GM21423 (cell line): ENCODE results near the gene ATP5IF1.

Source experiments
- ATAC-seq: cut with Tn5 transposase; IDR thresholded peaks from one replicate; pipeline ENCODE4 v1.9.1; 2021; ENCODE audit warnings: mild to moderate bottlenecking, moderate library complexity; ENCODE audit not compliant: unreplicated experiment

ATP5IF1 gene

DNA sequence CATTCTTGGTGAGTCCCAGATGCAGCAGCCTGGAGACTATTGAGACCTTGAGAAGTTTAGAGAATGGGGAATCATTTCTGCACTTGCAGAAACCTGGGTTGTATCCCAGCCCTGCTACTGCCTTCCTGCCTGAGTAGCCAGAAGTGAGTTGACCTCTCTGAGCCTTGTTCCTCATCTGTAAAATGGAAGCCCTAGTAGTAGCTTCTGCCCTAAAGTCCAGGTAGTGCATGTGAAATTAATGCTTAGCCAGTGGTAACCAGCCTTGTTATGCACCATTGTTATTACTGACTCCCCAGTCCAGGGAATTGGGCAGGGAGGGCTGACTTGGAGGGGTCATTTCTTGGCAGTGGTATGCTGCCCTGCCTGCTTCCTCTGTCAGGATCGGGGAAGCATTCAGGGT lies 29.0 kb downstream of the ATP5IF1 start:
- ATAC-seq, result no peak

- no peak for ATAC-seq
Observed at GRCh38 chr1:28265577-28265976, 29.7 kb downstream of the ATP5IF1 start.

DNA sequence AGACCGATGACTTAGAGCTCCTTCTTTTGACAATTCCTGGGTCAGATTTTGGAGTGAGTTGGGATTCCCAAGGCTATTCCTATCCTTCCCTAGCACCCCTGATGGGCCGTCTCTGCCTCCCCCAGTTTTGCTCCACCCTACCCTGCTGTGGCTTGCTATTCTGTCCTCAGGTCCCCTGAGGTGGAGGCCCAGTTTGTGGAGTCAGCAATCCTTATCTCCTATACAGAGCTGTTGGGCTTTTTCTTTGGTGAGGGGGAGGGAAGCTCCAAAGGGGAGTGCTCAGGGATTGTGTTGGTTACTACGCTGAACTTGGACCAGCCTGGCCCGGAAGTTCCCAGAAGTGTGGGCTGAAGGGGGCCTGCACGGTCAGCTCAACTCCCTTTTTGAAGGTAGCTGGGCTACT lies 31.0 kb downstream of the ATP5IF1 start:
- ATAC-seq, result no peak

- no peak for ATAC-seq
Observed at GRCh38 chr1:28267633-28268032, 31.7 kb downstream of the ATP5IF1 start.

GRCh38 chr1:28269529-28269928 lies 33.6 kb downstream of the ATP5IF1 start:
- ATAC-seq, result no peak

DNA sequence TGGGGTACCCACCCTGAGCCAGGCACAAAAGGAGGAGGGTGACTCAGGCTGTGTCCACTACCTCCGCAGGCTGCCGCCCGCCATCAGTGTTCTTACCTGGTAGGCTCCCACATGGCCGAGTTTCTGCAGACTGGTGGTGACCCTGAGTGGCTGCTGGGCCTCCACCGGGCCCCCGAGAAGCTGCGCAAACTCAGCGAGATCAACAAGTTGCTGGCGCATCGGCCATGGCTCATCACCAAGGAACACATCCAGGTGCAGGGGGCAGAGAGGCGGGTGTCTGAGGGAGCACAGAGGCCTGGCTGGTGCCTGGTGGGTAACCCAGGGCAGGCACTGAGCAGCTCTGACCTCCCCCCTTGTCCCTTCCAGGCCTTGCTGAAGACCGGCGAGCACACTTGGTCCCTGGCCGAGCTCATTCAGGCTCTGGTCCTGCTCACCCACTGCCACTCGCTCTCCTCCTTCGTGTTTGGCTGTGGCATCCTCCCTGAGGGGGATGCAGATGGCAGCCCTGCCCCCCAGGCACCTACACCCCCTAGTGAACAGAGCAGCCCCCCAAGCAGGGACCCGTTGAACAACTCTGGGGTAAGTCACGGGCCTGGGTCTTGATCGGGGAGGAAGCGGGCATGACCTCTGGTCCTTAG lies 36.4 kb downstream of the ATP5IF1 start:
- ATAC-seq, result no peak

- ATAC-seq, result no peak
Observed at GRCh38 chr1:28273216-28273860, 37.4 kb downstream of the ATP5IF1 start.

- no peak for ATAC-seq
Observed at GRCh38 chr1:28278763-28279162, 42.8 kb downstream of the ATP5IF1 start.

- ATAC-seq, result no peak
Observed at GRCh38 chr1:28279721-28280120, 43.8 kb downstream of the ATP5IF1 start.

- no peak for ATAC-seq
Observed at GRCh38 chr1:28280501-28280900, 44.6 kb downstream of the ATP5IF1 start.

GRCh38 chr1:28280977-28281381 lies 45.1 kb downstream of the ATP5IF1 start:
- no peak for ATAC-seq

- ATAC-seq, result no peak
Observed at GRCh38 chr1:28281608-28282425, 45.9 kb downstream of the ATP5IF1 start.

DNA sequence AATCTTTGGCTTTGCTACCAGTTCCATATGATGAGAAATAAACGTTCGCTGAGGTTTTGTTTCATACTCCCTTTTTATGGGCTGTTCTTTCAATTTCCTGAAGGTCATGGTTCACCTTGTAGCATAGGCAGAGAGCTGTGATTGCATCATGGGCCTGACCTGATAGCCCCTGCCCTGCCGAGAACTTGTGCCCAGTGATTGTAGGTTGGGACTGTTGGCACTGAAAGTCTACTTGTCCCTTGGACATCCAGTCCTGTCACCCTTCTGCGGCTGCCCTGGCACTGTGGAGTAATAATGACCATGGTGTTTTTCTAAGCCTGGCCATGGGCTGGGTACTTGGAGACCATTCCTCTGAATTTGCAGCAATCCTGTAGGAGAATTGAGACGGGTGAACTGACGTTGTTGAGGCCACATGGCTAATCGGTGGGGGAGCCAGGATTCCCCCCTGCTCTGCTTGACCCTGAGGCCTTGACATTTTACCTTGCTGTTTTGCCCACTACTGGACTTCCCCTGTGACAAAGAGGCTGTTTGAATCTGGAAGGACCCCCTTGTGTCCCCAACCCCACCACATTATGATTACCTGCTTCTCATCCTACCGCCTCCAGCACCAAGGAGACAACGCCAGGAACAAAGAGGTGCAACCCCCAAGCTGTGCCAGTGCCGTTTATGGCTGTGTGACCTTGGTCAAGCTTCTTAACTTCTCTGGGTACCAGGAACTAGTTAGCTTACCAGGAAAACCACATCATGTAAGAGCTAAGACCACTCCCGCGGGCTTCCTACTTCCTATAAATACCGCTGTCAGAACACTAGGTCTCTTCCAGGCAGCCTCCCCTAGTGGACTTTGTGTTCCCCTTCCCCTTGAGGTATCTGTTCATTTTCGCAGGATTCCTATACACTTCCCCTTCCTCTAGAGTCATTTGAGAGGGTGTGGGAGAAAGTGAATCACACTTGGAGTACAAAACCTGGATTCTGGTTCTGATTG lies 46.8 kb downstream of the ATP5IF1 start:
- ATAC-seq, result no peak

DNA sequence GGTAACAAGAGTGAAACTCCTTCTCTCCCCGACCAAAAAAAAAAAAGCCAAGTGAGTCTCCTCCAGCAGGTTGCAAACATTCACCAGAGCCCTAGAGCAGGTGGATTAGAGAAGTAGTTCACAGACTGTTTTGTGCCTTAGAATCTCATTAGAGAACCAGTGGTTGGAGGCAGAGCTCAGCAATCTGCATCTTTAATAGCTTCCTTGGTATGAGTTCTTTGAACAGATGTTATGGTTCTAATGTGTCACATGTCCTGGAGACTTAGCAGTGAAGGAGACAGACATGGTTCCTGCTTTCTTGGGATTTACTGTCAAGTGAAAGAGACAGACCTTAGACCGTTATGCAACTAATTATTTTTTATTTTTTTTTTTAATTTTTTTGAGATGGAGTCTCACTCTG lies 50.2 kb downstream of the ATP5IF1 start:
- ATAC-seq, result no peak
